HepG2 (cell line): ENCODE measurements around the gene UBXN2A. TPM values are rescaled to one million over a fixed set of nuclear protein-coding genes. Genes with fewer than 3 reads are reported as not detected.
A peak's percentile ranks its signal among the peaks of the same experiment; 100 is the strongest.

Source experiments
- BATF2 ChIP-seq: sonication (generic); formaldehyde crosslinking; IDR thresholded peaks from 2 replicates; pipeline ENCODE4 v1.8.0; 2022; ENCODE audit warnings: mild to moderate bottlenecking, missing genetic modification reagents, moderate library complexity
- KMT2A ChIP-seq: sonication (generic); formaldehyde crosslinking; IDR thresholded peaks from 2 replicates; pipeline ENCODE4 v1.4.0; 2020; ENCODE audit warnings: missing genetic modification reagents
- NFKBIZ ChIP-seq: IDR thresholded peaks from 2 replicates; pipeline ENCODE4 v1.6.1; 2018; ENCODE audit warnings: missing genetic modification reagents, missing compliant biosample characterization
- PATZ1 ChIP-seq: sonication (generic); formaldehyde crosslinking; IDR thresholded peaks from 2 replicates; pipeline ENCODE4 v1.4.0; 2020; ENCODE audit warnings: missing genetic modification reagents
- PRDM4 ChIP-seq: sonication (generic); formaldehyde crosslinking; IDR thresholded peaks from 2 replicates; pipeline ENCODE4 v1.9.0; 2021; ENCODE audit warnings: missing genetic modification reagents, borderline replicate concordance
- RFXANK ChIP-seq: IDR thresholded peaks from 2 replicates; pipeline ENCODE4 v1.6.1; 2016
- SP4 ChIP-seq: sonication (generic); formaldehyde crosslinking; IDR thresholded peaks from 2 replicates; pipeline ENCODE4 v1.8.1; 2023; ENCODE audit warnings: mild to moderate bottlenecking, missing genetic modification reagents
- ZBTB4 ChIP-seq: sonication (generic); formaldehyde crosslinking; IDR thresholded peaks from 2 replicates; pipeline ENCODE4 v1.4.0; 2020; ENCODE audit warnings: missing genetic modification reagents, mild to moderate bottlenecking, borderline replicate concordance
- ZNF264 ChIP-seq: sonication (generic); formaldehyde crosslinking; IDR thresholded peaks from 2 replicates; pipeline ENCODE4 v1.4.0; 2020; ENCODE audit warnings: missing genetic modification reagents
- ZNF501 ChIP-seq: sonication (generic); formaldehyde crosslinking; IDR thresholded peaks from 2 replicates; pipeline ENCODE4 v1.5.1; 2020; ENCODE audit warnings: mild to moderate bottlenecking, moderate library complexity, missing genetic modification reagents
- ZNF558 ChIP-seq: sonication (generic); formaldehyde crosslinking; IDR thresholded peaks from 2 replicates; pipeline ENCODE4 v1.9.0; 2022; ENCODE audit warnings: mild to moderate bottlenecking, missing genetic modification reagents, borderline replicate concordance
- ZNF720 ChIP-seq: sonication (generic); formaldehyde crosslinking; IDR thresholded peaks from 2 replicates; pipeline ENCODE4 v1.4.0; 2020; ENCODE audit warnings: missing genetic modification reagents
- ZNF781 ChIP-seq: sonication (generic); formaldehyde crosslinking; IDR thresholded peaks from 2 replicates; pipeline ENCODE4 v1.5.1; 2020; ENCODE audit warnings: borderline replicate concordance, mild to moderate bottlenecking, missing genetic modification reagents; ENCODE audit errors: not compliant biosample characterization
- ZNF879 ChIP-seq: sonication (generic); formaldehyde crosslinking; IDR thresholded peaks from 2 replicates; pipeline ENCODE4 v1.8.1; 2023; ENCODE audit warnings: missing genetic modification reagents
- ZNF883 ChIP-seq: sonication (generic); formaldehyde crosslinking; IDR thresholded peaks from 2 replicates; pipeline ENCODE4 v1.5.1; 2020; ENCODE audit warnings: mild to moderate bottlenecking, missing genetic modification reagents; ENCODE audit errors: not compliant biosample characterization
- polyA plus RNA-seq, 8 experiments: library from polyadenylated mRNA; depleted of rRNA in 3 of 8; stranded (reverse) in 7 of 8; unstranded in 1 of 8; fragments of >200 nt; fragmentation: Illumina TruSeq in 4 of 8; extraction: Trizol in 4 of 8; gene quantifications; 2 replicates each; pipeline versions ENCODE4 v1.2.1 to v1.2.3, GENCODE V29; 2011 to 2016; ENCODE audit warnings: low read depth in 4 of 8, missing spikeins in 1 of 8, mixed read lengths in 1 of 8; ENCODE audit not compliant: insufficient read depth in 1 of 8
- total RNA-seq, 5 experiments: library from RNA; depleted of rRNA; stranded (reverse); fragments of >200 nt; fragmentation: Illumina TruSeq; extraction: Trizol; gene quantifications; 2 replicates each; pipeline ENCODE4 v1.2.3, GENCODE V29; 2016; ENCODE audit warnings: low read depth in 1 of 5

UBXN2A gene
- total and polyA plus RNA-seq, 2 of the 13 experiments (the other 11 are each of a cell fraction or from before 2014, with no cell fraction given): 8.3 to 20.9 TPM

- TF ChIP-seq ZNF264 (0 out of 2 replicates have a peak, but pooled peaks have one; percentile 57), ZNF781 (CRISPR knock-in tag) (no peak), PRDM4 (CRISPR knock-in tag) (no peak), ZNF879 (CRISPR knock-in tag) (no peak), ZNF720 (CRISPR knock-in tag) (no peak), ZBTB4 (CRISPR knock-in tag) (no peak), ZNF883 (CRISPR knock-in tag) (peak; percentile 79), ZNF558 (CRISPR knock-in tag) (0 out of 2 replicates have a peak, but pooled peaks have one; percentile 3), BATF2 (CRISPR knock-in tag) (no peak), ZNF501 (no peak), NFKBIZ (CRISPR knock-in tag) (peak; percentile 24; the same call in 1 of the 2 replicates), RFXANK (CRISPR knock-in tag) (no peak), KMT2A (CRISPR knock-in tag) (no peak; the same call in 1 of the 2 replicates), SP4 (CRISPR knock-in tag) (peak; percentile 93), PATZ1 (CRISPR knock-in tag) (no peak; the same call in none of the 2 replicates)
Observed at GRCh38 chr2:24046930-24047702, 106.9 kb downstream of the UBXN2A start, which contains the start of gene WDCP (continued).
